Esophagus squamous epithelium (tissue), 4 donors: Measurements from ENCODE around the gene ETS1.

Experiments
- POLR2A ChIP-seq, 4 donors: fragments of 450-650 bp; IDR thresholded peaks; one replicate each; pipeline ENCODE4 v1.6.1; 2017; ENCODE audit warnings: antibody characterized with exemption in 4 of 4, mild to moderate bottlenecking in 4 of 4, moderate library complexity in 3 of 4
- TF ChIP-seq, protein P1 (sequence below), 6 experiments: fragments of 450-650 bp in 4 of 6; fragments of 200-600 bp in 2 of 6; sonication (generic) in 2 of 6; IDR thresholded peaks; one replicate each; pipeline ENCODE4 v1.5.1; 2016 to 2019; ENCODE audit warnings: antibody characterized with exemption in 6 of 6, mild to moderate bottlenecking in 4 of 6, moderate library complexity in 4 of 6

- TF ChIP-seq, protein P1, sequence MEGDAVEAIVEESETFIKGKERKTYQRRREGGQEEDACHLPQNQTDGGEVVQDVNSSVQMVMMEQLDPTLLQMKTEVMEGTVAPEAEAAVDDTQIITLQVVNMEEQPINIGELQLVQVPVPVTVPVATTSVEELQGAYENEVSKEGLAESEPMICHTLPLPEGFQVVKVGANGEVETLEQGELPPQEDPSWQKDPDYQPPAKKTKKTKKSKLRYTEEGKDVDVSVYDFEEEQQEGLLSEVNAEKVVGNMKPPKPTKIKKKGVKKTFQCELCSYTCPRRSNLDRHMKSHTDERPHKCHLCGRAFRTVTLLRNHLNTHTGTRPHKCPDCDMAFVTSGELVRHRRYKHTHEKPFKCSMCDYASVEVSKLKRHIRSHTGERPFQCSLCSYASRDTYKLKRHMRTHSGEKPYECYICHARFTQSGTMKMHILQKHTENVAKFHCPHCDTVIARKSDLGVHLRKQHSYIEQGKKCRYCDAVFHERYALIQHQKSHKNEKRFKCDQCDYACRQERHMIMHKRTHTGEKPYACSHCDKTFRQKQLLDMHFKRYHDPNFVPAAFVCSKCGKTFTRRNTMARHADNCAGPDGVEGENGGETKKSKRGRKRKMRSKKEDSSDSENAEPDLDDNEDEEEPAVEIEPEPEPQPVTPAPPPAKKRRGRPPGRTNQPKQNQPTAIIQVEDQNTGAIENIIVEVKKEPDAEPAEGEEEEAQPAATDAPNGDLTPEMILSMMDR (IDR thresholded peaks at IDR 0.05), result no peak
- TF ChIP-seq POLR2A (IDR thresholded peaks at IDR 0.05), result no peak
Measured at GRCh38 chr11:128496249-128496648, 91.1 kb downstream of the ETS1 start.
